Stimulated activated CD8-positive, alpha-beta memory T cell treated with anti-CD3 and anti-CD28 coated beads, Interleukin-4, amount 100 ng/mL, for 4 hours (primary cell): ENCODE measurements around the gene SLC13A4.
"Not testable (repeated sequence)": the region's sequence is repeated elsewhere in the genome, so short reads cannot be mapped to it uniquely, and the experiment has no call there.

ENCODE experiments used
- DNase-seq, 2 donors: peaks; one replicate each; pipeline ENCODE4 v3.0.0-alpha.2; 2020; ENCODE audit warnings: low read depth in 2 of 2, low spot score in 1 of 2

SLC13A4 gene

DNA sequence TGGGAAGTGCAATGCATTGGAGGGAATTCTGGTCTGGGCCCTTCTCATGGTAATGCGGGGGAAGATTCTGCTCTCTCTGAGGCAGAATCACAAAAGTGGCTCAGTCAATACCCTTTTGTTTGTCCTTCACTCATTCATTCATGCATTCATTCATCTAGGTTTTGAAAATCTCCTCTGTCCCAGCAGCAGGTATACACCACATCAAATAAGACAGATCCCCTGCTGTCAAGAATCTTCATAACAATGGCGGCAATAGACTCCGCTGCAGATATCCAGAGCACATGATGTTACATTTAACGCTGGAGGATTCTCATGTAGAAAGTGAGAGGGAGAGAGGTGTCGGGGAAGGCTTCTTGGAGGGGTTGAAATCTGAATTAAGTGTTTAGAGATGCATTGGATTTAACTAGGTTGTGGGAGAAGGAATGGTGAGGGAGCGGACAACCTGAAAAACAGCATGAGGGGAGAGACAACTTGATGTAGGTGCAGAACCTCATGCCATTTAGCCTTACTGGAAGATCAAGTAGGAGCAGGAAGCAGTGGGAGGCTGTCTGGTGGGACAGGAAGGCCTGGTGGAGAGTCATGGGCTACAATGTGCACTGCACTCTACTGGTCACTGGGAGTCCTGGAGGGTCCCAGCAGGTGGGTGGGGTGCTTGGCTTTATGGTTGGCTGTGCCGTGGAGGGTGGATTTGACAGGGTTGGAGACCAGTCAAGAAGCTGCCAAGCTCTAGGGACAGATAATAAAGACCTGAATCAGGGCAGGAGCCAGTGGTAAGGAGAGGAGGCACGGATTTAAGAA lies 25.8 kb upstream of the SLC13A4 start:
- DNase-seq: no peak

DNA sequence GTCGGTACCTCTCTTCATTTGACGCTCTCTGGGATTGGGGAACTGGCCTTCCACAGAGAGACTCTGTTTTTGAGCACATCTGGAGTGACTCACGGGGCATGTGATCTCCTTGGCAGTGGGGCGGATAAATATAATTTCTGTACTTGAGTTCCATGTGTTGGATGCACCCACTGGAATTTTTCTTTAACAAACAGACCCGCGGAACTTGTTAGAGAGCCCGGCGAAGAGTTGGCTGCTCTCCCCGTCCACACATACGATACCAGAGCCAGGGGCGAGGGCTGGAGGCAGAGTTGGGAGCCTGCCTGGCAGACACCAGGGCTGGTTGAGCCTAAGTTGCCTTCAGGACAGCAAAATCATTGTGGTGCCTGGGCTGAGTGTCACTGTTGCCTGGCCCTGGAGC lies 20.8 kb upstream of the SLC13A4 start, which contains the start of gene FAM180A:
FAM180A (minus strand) TSS at position 44 of the 400 bp plus-strand sequence. CDS start 233 bp downstream, outside the sequence.
- no peak for DNase-seq

DNA sequence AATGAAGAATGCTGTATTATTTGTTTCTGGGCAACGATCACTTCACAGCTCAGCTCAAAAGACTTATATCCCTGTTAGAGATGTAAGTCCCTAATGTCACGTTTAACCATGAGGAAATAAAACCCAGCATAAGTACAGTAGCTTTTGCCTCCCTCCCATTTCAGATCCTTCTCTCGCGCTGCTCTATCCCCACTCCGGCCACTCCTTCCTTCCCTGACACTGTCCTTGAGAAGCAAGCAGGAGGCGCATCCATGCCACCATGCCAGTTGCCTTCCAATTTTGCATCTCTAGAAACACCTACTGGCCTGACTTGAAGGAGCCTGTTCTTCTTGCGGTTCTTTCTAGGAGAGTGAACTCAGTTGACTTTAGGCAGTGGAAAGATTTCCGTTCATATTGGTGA lies 19.4 kb upstream of the SLC13A4 start:
- no peak for DNase-seq

DNA sequence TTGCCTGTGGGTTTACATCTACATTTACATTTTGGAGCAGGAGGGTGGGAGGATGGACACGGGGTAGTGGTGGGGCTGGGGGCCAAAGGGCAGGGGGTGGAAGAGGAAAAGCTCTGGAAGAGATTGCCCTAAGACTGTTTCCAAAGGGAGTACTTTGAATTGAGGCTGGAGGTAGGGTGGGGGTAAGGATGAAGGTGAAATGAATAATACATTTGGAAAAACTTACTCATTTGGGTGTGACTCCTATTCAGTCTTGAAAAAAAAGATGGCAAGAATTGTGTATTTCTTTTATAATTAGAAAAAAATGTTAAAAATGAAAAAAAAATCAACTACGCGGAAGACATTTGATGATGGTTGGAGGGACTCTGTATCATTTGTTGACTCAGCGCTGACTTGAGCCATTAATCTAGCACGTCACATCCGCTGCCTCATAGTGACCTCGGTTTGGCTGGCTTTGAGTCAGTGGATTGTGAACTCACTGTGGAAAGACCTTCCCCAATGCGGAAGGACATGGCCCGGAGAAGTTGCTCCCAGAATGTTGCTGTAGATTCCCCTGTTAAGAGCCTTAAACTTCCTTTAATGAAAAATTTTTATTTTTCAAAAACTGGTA lies 17.8 kb upstream of the SLC13A4 start:
- no peak for DNase-seq

DNA sequence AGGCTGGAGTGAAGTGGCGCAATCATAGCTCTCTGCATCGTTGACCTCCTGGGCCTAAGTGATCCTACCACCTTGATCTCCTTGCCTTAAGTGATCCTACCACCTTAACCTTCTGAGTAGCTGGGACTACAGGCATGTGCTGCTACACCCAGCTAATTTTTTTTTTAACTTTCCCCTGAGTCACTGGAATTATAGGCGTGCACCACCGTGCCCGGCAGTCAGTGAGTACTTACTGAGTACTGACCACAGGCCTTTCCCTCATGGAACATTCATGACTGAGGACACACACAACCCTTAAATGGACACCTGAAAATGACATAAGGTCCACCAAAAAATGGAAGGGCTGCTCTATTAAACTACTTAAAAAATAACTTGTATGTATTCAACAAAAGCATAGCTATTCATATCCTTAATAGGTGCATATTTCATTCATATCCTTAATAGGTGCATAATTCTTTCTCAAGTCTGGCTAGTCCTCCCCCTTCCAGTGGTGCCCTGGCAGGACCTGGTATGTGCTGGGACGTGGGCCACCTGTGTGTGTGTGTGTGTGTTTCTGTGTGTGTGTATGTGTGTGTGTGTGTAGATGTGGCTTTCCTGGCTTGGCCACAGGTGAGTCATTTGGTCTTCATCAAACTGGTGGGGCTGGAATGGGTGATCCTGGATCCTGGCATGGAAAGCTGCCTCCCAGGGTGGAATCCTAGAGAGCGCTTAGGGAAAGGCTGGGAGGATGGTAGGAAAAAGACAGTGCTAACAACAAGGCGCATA lies 17.1 kb upstream of the SLC13A4 start:
- DNase-seq: no peak

DNA sequence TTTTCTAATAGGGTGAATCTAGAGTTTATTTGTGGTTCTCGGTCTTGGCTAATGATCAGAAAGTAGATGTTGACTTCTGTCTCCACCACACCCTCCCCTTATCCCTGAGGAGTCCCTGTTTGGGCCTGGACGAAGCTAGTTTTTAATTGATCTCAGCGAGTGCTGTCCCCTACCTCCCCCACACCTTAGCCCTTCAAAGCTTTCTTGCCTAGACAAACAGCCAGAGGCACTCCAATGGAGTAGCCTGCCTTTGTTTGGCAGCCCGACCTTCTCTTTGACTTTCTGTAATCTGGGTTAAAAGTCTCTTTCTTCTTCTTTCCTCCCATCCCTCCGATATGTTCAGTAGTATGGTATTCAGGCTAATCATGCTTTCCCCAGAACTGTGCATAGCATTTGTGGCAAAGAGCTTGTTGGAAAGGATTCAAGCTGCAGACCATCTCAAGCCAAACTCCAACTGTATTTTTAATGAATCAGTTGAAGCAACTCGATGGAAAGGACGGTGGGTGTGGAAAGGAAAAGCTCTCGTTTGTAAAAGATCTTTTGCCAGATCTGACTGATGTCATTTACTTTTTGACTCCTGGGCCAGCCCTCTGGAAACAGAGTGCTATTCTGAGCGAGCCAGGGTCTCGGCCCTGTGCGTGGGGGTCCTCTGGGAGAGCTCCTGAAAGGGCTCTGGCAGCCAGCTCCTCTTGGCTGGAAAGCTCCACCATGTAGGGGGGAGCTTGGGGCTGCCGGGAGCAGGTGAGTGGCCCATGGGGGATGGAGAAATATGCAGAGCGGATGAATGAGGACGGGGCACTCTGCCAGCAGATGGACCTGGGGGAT lies 16.1 kb upstream of the SLC13A4 start:
- DNase-seq: no peak

DNA sequence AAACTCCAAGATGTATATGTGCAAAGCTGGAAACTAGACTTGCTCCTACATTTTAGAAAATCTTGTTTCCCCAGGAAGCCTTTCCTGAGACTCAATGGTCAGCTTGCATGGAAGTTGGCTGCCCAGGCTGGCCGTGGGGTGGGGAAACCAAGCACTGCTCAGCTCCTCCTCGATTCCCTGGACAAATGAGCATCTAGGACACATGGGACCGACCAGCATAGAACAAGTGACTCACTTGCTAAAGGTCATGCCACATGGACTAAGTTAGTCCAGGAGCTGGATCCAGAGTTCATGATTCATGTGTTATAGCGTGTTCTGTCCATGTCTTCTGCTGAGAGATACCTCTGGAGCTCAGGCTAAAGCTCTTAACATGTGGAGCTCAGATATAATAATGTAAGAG lies 14.4 kb upstream of the SLC13A4 start:
- no peak for DNase-seq

DNA sequence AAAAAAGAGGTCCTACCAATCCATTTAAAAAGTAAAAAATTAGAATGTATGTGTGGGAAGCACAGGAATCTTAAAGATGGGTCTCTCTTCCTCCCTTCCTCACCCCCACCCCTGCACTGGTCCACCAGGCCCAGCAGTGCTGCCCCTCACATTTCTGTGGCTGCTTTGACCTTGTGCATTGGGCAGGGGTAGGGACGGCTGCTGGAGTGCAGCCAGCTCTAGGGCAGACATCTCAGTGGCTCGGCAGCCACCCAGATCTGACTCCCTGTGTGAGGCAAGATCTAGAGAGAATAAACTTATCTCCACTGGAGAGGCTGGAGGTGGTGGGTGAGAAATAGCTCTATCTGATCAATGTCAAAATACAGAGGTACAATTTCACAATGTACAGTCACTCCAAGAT lies 13.9 kb upstream of the SLC13A4 start:
- no peak for DNase-seq

DNA sequence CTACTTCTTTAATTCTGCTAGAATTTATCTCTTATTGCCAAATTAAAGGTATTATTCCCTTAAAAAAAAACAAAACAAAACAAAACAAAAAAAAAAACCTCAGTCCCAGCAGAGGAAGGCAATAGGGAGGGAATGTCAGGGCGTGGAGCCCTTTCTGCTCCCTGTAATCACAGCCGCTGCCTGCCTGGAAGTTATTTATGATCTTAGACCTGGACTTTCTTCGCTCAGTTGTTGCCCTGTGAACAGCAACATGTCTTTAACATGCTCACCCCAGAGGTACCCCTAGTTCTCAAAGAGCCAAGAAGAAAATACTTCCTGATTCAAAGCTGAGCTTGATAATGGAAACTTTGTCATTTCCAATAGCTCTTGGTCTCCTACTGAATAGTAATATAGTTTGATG lies 12.9 kb upstream of the SLC13A4 start:
- DNase-seq: no peak

DNA sequence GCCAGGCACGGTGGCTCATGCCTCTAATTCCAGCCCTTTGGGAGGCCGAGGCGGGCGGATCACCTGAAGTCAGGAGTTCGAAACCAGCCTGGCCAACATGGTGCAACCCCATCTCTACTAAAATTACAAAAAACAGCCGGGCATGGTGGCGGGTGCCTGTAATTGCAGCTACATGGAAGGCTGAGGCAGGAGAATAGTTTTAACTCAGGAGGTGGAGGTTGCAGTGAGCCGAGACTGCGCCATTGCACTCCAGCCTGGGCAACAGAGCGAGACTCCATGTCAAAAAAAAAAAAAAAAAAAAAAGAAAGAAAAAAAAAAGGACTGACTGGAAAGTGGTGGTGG lies 9.3 kb upstream of the SLC13A4 start:
- not testable (repeated sequence) for DNase-seq

DNA sequence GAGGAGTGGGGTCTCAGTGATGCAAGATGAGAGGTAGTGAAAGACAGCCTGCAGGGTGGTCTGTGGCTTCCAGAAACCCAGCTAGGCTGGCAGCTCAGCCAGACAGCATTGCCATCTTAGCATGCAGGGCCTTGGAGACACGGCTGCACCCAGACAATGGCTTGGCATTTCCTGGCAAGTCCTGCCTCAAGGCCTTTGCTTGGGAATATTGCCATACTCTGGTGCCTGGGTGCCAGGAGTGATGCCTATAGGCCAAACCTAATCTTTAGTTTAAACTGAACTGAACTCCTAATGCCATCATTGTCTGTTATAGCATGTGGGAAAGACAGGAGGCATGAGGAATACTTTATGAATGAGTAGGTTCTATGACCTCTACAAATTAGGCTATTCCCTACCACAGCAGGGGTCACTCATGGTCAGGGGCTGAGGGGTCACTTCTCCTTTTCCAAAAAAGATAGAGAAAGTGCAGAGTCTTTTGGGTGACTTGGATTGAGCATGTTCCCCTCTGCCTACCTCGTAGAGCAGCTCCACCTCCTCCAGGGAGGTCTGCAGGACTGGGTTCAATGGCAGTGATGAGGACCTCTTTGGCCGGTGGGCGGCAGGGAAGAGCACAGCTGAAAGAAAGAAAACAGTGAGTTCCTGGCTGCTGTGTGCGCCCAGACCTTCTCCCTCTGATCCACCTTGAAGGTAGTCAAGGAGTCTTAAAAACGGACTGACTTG lies 8.8 kb upstream of the SLC13A4 start:
- no peak for DNase-seq

DNA sequence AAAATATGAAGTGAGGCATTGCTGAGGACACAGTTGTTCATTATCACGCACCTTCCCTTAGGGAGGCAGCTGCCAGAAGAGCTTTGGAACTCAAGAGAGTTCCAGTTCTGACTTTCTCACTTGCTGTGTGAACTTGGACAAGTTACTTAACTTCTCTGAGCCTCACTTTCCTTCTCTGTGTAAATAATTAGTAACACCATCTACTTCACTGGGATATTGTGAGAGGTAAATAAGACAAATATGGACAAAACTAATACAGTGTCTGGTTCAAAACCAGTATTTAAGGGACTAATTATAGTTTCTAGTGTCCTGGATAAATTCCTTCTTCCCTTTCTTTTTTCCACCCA lies 6.3 kb upstream of the SLC13A4 start:
- DNase-seq: no peak

DNA sequence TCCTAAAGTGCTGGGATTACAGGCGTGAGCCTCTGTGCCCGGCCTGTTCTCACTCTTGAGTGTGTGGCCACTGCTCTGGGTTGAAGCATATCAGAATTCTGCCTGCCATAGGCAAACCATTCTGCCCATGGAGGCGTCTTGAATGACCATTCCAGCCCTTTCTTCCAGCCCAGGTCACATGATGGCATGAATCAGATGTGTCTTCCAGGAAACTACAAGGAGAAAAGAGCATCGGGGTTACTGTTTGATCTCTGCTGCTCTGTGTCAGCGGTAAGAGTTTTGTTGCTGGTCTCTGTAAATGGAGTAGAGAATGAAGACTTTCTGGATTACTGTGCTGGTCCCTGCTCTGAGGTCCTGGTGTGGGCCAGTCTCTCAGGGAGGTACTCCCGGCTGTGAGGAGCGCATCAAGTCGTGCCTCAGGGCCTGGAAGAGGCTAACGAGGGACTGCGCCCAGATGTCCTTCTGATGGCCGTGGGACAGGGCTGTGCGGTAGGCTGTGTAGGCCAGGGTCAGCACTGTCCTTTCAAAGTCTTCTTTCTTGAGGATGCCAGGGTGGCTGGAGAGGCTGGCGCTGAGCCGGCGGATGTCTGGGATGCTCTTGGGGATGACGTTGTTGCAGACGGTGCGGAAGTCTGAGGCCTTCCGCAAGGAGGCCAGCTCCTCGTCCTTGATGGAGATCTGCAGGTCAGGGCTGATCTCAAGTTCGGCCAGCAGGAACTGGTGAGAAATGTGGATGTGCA lies 5.8 kb upstream of the SLC13A4 start:
- no peak for DNase-seq

DNA sequence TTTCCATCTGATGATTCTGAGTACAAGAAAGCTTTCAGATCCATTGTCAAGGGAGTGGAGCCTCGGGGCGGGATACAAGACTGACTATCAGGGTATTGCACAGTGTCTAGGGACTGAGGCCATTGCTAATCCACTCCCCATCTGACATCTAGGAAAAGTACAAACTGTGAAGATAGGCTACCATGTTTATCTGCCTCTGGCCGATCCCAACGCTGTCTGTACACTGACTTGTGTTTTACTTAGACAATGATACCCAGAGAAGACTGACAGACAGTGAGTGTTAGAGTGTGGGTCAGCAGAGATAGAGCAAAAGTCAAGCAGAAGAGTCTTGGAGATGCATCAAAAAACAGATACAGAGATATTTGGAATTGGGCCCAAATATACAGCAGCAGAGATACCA lies 3.1 kb upstream of the SLC13A4 start:
- DNase-seq: no peak

DNA sequence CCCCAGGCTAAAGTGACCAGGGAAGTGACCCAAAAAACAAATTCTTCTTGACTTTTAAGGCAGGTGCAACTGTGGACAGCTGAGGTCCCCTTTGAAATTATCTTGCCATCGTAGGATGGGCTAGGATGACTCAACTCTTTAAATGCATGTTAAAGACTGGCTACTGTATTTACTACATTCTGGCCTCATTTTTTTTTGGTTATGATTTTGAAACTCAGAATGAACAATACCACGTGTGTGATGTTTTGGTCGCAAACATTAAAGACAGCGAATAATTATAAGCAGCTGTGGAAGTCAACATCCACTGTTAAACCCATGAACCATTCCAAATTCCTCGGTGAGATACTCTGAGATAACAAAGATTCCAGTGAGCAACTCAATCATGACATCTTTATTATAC lies 1.2 kb upstream of the SLC13A4 start:
- no peak for DNase-seq

DNA sequence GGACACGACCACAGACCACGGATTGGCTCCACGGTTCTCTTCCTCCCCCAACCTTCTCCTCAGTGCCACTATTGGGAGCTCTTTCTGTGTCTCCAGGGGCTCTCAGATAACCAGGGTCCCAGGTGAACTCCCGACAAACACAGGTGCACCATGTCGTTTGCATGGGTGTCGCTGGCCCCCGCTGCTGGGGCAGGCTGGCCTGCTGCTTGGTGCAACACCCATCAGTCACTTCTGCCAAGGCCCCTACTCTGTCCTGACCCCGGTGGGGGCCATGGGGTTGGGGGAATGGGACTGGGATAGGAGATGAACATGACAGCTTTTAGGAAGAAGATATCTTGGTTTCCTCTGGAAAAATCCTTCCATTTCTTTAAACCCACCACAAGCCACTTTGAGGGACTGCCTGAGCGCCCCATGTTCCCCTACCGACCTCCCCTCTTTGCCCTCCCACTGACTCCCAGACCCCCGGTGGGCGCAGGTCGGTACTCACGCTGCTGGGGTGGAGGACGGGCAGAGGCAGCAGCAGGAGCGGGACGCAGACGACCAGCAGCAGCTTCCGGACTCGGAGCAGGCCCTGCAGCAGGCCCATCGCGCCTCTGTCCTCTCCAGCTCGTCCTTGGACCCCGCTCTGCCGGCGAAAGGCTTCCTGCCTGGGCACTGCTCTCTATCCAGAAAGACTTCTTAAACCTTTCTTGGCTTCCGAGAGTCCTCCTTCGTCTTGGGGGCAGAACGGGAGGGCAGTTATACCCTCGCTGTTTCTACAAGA lies 894 bp downstream of the SLC13A4 start:
- no peak for DNase-seq

DNA sequence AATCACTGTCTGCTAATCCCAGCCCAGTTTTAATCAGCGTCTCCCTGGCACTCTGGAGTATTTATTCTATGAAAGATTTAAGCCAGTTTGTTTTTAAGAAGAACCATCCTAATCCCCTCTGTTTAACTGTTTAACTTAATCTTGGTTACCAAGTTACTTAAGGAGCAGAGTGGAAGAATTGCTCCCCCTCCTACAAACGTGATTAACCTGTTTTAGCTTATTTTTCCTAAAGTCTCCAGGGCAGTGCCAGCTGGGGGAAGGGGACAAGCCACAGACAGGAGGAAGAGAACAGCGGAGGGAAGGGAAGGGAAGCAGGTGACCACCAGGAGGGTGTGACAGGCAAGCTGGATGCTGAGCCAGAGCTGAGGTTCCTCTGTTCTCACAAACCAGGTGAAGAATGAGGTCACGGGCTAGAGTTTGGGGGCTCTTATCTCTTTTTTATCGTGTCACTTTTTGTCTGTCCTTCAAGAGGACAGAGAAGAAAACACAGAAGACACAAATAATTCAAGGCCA lies 1.7 kb downstream of the SLC13A4 start:
- no peak for DNase-seq

DNA sequence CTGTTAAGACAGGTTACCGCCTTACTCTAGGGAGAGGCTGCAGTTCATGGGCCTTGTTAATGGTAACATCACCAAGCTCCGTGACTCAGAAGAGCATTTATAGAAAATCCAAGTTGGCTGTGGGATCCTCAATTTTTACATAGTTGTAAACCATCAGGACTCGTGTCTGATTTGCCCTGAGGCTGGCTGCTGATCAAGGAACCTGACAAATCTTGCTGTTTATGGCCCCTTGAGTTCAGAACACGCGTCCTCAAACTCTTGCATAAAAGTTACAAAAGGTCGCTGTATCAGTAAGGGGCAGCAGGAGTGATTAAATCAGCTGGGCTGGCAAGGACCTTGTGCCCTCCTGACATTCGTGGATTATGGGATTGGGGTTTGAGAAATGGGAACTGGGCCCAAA lies 4.6 kb downstream of the SLC13A4 start:
- no peak for DNase-seq

DNA sequence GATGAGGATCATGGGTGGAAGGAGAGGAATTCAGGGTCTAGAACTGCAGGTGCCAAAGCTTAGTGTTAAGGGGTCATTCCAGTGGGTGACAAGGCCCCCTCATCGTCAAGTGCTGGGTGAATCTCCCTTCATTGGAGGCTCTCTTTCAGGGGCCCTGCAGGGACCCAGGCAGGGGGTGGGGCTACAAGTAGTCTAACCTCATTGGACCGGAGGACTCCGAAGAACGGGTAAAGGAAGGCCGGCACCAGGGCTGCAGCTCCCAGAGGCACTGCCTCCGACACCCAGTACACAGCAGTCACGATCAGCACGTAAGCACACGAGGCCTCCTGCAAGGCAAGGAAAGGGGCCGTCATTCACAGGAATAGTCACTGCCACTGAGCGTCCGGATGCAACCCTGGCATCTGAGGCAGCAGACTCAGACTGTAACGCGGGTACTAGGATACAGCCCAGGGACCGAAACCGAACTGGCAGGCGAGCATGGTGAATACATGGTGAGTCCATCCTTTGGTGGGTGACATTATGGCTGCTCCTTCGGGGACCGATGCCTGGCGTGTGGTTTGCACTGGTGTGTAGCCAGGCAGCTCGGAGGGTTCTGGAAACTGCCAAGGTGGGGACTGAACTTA lies 6.7 kb downstream of the SLC13A4 start:
- DNase-seq: no peak
